K562 (cell line): ENCODE measurements around the gene PSAP. TPM values are rescaled to one million over a fixed set of nuclear protein-coding genes. Genes with fewer than 3 reads are reported as not detected.
A peak's percentile ranks its signal among the peaks of the same experiment; 100 is the strongest.

Experiments
- FOXA3 ChIP-seq, 2 experiments: fragments of 450-650 bp in 1 of 2; sonication (generic) in 1 of 2; formaldehyde crosslinking; IDR thresholded peaks in 1 of 2; conservative IDR thresholded peaks in 1 of 2; 2 replicates each; pipeline versions ENCODE4 v1.4.0 to v1.8.0; 2020 to 2022; ENCODE audit warnings: mild to moderate bottlenecking in 2 of 2, missing genetic modification reagents in 1 of 2
- FOXJ3 ChIP-seq: sonication (generic); formaldehyde crosslinking; IDR thresholded peaks from 2 replicates; pipeline ENCODE4 v1.4.0; 2020; ENCODE audit warnings: mild to moderate bottlenecking, missing genetic modification reagents
- GABPA ChIP-seq: fragments of 200-800 bp; sonication (Bioruptor generic); conservative IDR thresholded peaks from 2 replicates; pipeline ENCODE4 v1.6.1; 2016; ENCODE audit warnings: low read depth, missing genetic modification characterization, missing compliant biosample characterization
- ID3 ChIP-seq, 2 experiments: fragments of 250-450 bp in 1 of 2; fragments of 450-650 bp in 1 of 2; sonication (Bioruptor Pico) in 1 of 2; IDR thresholded peaks; 2 replicates each; pipeline versions ENCODE4 v1.6.1 to v1.8.0; 2016 to 2021; ENCODE audit warnings: mild to moderate bottlenecking in 2 of 2, moderate library complexity in 2 of 2, missing compliant biosample characterization in 1 of 2, missing genetic modification characterization in 1 of 2
- MED1 ChIP-seq: sonication (generic); formaldehyde crosslinking; IDR thresholded peaks from 2 replicates; pipeline ENCODE4 v1.8.1; 2023; ENCODE audit warnings: missing genetic modification reagents, borderline replicate concordance
- PRPF4 ChIP-seq: fragments of 200-400 bp; formaldehyde crosslinking; IDR thresholded peaks from one replicate; pipeline ENCODE4 v1.6.1; 2017; ENCODE audit warnings: low read length, low read depth, mild to moderate bottlenecking; ENCODE audit not compliant: insufficient read depth, poor library complexity, severe bottlenecking
- RB1 ChIP-seq: fragments of 450-650 bp; IDR thresholded peaks from 2 replicates; pipeline ENCODE4 v1.6.1; 2017; ENCODE audit warnings: low read depth, mild to moderate bottlenecking
- RBBP5 ChIP-seq: fragments of 200-600 bp; sonication (generic); IDR thresholded peaks from 2 replicates; pipeline ENCODE4 v1.6.1; 2012; ENCODE audit warnings: borderline replicate concordance, mild to moderate bottlenecking, low read length, control low read depth, inconsistent platforms; ENCODE audit not compliant: insufficient read depth, poor library complexity, severe bottlenecking
- RERE ChIP-seq: sonication (generic); formaldehyde crosslinking; IDR thresholded peaks from 2 replicates; pipeline ENCODE4 v1.8.0; 2023; ENCODE audit warnings: missing genetic modification reagents, mild to moderate bottlenecking, borderline replicate concordance
- XRCC5 ChIP-seq: fragments of 200-400 bp; formaldehyde crosslinking; IDR thresholded peaks from 2 replicates; pipeline ENCODE4 v1.6.1; 2017; ENCODE audit warnings: low read depth, mild to moderate bottlenecking, low read length
- ZNF644 ChIP-seq: fragments of 200-800 bp; sonication (Bioruptor generic); IDR thresholded peaks from 2 replicates; pipeline ENCODE4 v1.6.1; 2016; ENCODE audit warnings: low read depth, missing genetic modification characterization, missing compliant biosample characterization
- polyA plus RNA-seq, 8 experiments: library from polyadenylated mRNA; depleted of rRNA in 4 of 8; stranded (reverse) in 5 of 8; unstranded in 3 of 8; fragments of >200 nt; fragmentation: Nextera tagmentation in 2 of 8; fragmentation: Illumina TruSeq in 1 of 8; extraction: Ambion mirVana in 2 of 8; extraction: Trizol in 1 of 8; gene quantifications; 2 replicates each; pipeline versions ENCODE4 v1.2.1 to v1.2.3, GENCODE V29; 2011 to 2014; ENCODE audit warnings: inconsistent platforms in 1 of 8, missing spikeins in 1 of 8
- total RNA-seq, 7 experiments: library from RNA; depleted of rRNA in 6 of 7; stranded (reverse); fragments of >200 nt in 6 of 7; fragmentation: Illumina TruSeq in 2 of 7; extraction: Trizol in 2 of 7; gene quantifications; 2 replicates each; pipeline versions ENCODE4 v1.2.1 to v1.2.3, GENCODE V29; 2011 to 2021; ENCODE audit warnings: low replicate concordance in 1 of 7
- TF ChIP-seq, protein P1 (sequence below): fragments of 450-650 bp; IDR thresholded peaks from 2 replicates; pipeline ENCODE4 v1.6.1; 2017; ENCODE audit warnings: antibody characterized with exemption, mild to moderate bottlenecking
- TF ChIP-seq, protein P2 (sequence below): fragments of 450-650 bp; conservative IDR thresholded peaks from 2 replicates; pipeline ENCODE4 v1.6.1; 2016; ENCODE audit warnings: missing genetic modification characterization, low read depth, mild to moderate bottlenecking, missing compliant biosample characterization, moderate library complexity

Gene PSAP
- total and polyA plus RNA-seq, 9 of the 15 experiments (the other 6 are each of a cell fraction or from before 2014, with no cell fraction given) = 245 to 700 (median 429) TPM

- TF ChIP-seq RERE (no peak), MED1 (CRISPR knock-in tag) (no peak), RBBP5 (no peak), PRPF4 (no peak), FOXA3 (CRISPR knock-in tag; conservative IDR thresholded peaks at IDR 0.05 in 1 of 2, IDR thresholded peaks at IDR 0.05 in 1 of 2) (no peak), XRCC5 (0 out of 2 replicates have a peak, but pooled peaks have one; percentile 36), ZNF644 (tag) (no peak), FOXJ3 (CRISPR knock-in tag) (no peak), RB1 (no peak), ID3 (CRISPR knock-in tag; IDR thresholded peaks at IDR 0.05) (no peak), ID3 (tag; IDR thresholded peaks at IDR 0.05) (0 out of 2 replicates have a peak, but pooled peaks have one; percentile 15), GABPA (tag) (peak; percentile 72)
- TF ChIP-seq, protein P1, sequence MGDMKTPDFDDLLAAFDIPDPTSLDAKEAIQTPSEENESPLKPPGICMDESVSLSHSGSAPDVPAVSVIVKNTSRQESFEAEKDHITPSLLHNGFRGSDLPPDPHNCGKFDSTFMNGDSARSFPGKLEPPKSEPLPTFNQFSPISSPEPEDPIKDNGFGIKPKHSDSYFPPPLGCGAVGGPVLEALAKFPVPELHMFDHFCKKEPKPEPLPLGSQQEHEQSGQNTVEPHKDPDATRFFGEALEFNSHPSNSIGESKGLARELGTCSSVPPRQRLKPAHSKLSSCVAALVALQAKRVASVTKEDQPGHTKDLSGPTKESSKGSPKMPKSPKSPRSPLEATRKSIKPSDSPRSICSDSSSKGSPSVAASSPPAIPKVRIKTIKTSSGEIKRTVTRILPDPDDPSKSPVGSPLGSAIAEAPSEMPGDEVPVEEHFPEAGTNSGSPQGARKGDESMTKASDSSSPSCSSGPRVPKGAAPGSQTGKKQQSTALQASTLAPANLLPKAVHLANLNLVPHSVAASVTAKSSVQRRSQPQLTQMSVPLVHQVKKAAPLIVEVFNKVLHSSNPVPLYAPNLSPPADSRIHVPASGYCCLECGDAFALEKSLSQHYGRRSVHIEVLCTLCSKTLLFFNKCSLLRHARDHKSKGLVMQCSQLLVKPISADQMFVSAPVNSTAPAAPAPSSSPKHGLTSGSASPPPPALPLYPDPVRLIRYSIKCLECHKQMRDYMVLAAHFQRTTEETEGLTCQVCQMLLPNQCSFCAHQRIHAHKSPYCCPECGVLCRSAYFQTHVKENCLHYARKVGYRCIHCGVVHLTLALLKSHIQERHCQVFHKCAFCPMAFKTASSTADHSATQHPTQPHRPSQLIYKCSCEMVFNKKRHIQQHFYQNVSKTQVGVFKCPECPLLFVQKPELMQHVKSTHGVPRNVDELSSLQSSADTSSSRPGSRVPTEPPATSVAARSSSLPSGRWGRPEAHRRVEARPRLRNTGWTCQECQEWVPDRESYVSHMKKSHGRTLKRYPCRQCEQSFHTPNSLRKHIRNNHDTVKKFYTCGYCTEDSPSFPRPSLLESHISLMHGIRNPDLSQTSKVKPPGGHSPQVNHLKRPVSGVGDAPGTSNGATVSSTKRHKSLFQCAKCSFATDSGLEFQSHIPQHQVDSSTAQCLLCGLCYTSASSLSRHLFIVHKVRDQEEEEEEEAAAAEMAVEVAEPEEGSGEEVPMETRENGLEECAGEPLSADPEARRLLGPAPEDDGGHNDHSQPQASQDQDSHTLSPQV = peak; percentile 95
- TF ChIP-seq, protein P2, sequence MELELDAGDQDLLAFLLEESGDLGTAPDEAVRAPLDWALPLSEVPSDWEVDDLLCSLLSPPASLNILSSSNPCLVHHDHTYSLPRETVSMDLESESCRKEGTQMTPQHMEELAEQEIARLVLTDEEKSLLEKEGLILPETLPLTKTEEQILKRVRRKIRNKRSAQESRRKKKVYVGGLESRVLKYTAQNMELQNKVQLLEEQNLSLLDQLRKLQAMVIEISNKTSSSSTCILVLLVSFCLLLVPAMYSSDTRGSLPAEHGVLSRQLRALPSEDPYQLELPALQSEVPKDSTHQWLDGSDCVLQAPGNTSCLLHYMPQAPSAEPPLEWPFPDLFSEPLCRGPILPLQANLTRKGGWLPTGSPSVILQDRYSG (tag) = 0 out of 2 replicates have a peak, but pooled peaks have one; percentile 19
Observed at GRCh38 chr10:71797533-71798307, 53.3 kb downstream of the PSAP start (continued).
